ENCODE measurements around the gene KCNK3. TPM values are rescaled to one million over a fixed set of nuclear protein-coding genes. Genes with fewer than 3 reads are reported as not detected.
"Not testable (repeated sequence)": the region's sequence is repeated elsewhere in the genome, so short reads cannot be mapped to it uniquely, and the experiment has no call there.

Gene KCNK3
- total RNA-seq, 1 experiment from 2014 or later = not detected

DNA sequence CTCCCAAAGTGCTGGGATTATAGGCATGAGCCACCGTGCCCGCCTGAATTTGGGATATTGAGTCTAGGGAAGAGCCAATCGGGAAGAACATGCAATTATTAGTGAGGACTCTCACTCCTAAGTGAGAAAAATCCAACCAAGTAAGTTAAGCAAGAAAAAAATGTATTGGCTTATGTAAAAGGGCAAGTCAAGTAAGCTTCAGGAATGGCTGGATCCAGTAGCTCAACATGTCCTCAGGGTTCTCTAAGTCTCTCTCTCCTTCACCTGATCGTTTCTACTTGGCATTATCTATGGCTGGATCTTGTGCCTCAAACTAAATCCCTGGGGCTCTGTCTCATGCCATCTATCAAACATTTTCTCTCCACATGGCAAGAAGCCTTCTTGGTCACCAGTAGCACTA lies 35.3 kb upstream of the KCNK3 start:
- no peak for DNase-seq (ENCODE audit: low read depth, low spot score)
- in situ Hi-C loops (cut with HindIII; ENCODE audit: low pct_unique_long_range_greater_than_20kb, low sequenced_read_pairs) = no loop called here

DNA sequence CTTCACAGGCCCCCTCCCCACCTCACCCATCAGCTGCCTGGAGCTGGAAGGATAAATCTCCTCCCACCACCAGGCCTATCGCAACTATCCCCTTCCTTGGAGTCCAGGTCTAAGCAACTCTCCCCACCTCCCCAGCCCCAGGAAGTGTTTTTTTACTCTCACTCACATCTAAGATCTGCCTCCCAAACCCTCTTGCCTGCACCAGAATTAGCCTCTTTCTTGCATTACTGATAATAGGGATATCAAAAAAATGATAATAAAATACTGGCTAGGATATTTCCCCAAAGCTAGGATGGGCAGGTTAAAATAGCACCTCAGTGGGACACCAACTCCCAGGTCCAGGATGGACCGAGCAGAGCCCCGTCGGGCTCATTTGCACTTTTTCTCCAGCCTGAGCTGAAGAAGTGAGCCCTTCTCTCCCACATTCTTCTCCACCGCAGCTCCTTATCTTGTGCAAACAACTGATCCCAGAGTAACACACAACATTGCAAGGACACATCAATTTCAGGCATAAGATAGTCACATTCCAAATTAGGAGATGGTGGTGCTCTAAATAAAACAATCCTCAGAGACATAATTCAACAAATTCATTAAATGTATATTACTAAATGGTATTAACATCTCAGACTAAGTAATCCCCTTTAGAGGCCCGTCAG lies 33.7 kb upstream of the KCNK3 start:
- in situ Hi-C loops (cut with HindIII; ENCODE audit: low pct_unique_long_range_greater_than_20kb, low sequenced_read_pairs) = no loop called here
- DNase-seq (ENCODE audit: low read depth, low spot score) = no peak

DNA sequence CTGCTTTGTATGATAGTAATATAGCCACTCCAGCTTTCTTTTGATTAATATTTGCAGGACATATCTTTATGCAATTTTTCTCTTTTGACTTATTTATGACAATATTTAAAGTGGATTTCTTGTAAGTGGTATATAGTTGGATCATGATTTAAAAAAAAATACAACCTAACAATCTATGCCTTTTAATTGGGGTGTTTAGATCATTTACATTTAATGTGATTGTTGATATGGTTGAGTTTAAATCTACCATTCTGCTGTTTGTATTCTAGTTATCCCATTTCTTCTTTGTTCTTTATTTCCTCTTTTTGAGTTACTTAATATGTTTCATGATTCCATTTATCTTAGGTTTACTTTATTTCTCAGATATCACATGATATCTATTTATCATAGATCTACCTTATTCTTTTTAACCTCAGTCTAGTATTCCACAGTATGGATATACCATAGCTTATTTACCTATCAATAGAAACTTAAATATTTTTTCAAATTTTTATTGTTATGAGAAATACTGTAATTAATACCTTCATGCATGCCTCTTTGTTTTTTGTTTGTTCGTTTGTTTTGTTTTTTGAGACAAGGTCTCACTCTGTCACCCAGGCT lies 32.1 kb upstream of the KCNK3 start:
- in situ Hi-C loops (cut with HindIII; ENCODE audit: low pct_unique_long_range_greater_than_20kb, low sequenced_read_pairs) = no loop called here
- DNase-seq (ENCODE audit: low read depth, low spot score) = no peak

DNA sequence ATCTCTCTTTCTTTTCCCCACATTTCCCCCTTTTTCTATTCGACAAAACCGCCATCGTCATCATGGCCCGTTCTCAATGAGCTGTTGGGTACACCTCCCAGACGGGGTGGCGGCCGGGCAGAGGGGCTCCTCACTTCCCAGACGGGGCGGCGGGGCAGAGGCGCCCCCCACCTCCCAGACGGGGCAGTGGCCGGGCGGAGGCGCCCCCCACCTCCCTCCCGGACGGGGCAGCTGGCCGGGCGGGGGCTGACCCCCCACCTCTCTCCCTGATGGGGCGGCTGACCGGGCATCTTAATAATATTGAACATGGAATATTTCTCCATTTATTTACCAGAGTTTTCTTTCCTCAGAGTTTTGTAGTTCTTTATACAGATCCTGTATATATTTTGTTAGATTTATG lies 27.2 kb upstream of the KCNK3 start:
- DNase-seq (ENCODE audit: low read depth, low spot score); in situ Hi-C loops (cut with HindIII; ENCODE audit: low pct_unique_long_range_greater_than_20kb, low sequenced_read_pairs): not testable (repeated sequence)

DNA sequence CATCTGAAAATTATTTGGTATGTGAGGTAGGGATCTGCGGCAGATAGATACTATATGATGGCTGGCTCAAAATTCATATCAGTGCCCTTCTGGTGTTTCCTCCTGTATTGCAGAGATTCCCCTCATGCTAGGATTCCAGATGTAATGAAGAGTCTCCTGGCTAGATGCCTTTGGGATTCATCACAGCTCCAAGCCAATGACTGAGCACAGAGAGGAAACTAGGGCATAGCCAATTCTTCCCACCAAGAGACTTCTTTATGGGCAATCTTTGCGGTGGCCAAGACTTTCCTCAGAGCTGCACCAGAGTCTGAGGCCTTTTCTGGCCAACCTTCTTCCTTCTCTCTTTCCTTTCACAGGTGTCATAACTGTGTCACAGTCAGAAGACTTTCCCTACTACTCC lies 25.9 kb upstream of the KCNK3 start:
- in situ Hi-C loops (cut with HindIII; ENCODE audit: low pct_unique_long_range_greater_than_20kb, low sequenced_read_pairs) = no loop called here
- DNase-seq (ENCODE audit: low read depth, low spot score) = no peak

- in situ Hi-C loops (cut with HindIII; ENCODE audit: low pct_unique_long_range_greater_than_20kb, low sequenced_read_pairs) = no loop called here
- no peak for DNase-seq (ENCODE audit: low read depth, low spot score)
Observed at GRCh38 chr2:26668041-26668440, 24.5 kb upstream of the KCNK3 start.

DNA sequence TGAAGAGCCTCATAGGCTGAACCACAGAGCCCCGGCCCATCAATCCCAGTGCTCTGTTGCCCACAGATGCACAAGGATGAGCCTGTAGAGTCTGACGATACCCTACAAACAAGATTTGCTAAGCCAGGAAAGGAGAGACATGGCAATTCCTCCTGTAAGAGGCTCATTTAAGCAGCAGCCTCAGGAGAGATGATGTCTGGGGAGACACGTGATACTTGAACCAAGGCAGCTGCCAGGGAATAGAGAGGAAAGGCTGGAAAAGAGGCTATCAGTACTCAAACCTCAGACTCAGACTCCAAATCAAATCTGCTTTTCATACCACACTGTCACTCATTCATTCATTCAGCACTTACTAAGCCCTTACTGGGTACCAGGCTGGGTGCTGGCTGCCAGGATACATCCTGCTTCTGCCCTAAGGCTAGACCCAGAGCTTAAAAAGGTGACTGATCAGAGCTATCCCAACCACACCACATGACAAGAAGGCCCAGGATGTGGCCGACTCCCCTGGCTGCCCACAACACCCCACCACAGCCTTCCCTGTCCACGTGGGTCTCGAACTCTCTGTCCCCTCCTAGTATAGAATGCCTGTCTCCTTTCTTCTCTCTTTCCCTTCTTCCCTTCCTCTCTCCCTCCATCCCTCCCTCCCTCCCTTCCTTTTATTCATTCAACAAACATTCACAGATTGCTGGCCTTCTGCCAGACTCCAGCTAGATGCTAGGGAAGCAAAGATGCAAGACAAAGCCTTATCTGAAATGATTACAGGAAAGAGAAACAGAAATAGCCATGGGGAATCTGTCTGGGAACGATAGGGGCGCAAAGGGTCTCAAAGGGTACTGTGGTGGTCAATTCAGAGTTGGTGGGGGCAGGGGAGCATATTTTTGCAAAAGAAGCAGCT lies 23.4 kb upstream of the KCNK3 start:
- in situ Hi-C loops (cut with HindIII; ENCODE audit: low pct_unique_long_range_greater_than_20kb, low sequenced_read_pairs) = no loop called here
- DNase-seq (ENCODE audit: low read depth, low spot score) = no peak

GRCh38 chr2:26670171-26670570 lies 22.4 kb upstream of the KCNK3 start:
- DNase-seq (ENCODE audit: low read depth, low spot score) = no peak
- in situ Hi-C loops (cut with HindIII; ENCODE audit: low pct_unique_long_range_greater_than_20kb, low sequenced_read_pairs) = no loop called here

- in situ Hi-C loops (cut with HindIII; ENCODE audit: low pct_unique_long_range_greater_than_20kb, low sequenced_read_pairs) = no loop called here
- no peak for DNase-seq (ENCODE audit: low read depth, low spot score)
Observed at GRCh38 chr2:26670931-26671460, 21.5 kb upstream of the KCNK3 start.

DNA sequence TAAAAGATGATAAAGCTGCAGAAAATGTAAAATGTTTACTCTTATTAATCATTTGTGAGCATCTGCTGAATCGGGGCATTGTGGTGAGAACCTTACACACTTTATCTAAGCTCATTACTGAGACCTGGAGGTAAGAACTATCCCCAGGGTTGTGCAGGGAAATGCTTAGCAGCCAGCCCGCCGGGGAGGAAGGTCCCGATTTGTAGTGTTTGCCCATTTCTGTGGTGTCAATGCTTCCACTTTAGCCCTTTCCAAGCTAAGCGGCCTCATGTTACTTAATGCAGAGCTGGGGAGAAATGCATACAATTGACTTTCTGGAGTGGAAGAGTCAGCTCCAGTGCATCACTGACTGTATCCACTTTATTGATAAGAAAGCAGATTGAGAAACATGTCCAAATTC lies 20.8 kb upstream of the KCNK3 start:
- no peak for DNase-seq (ENCODE audit: low read depth, low spot score)
- in situ Hi-C loops (cut with HindIII; ENCODE audit: low pct_unique_long_range_greater_than_20kb, low sequenced_read_pairs) = no loop called here

DNA sequence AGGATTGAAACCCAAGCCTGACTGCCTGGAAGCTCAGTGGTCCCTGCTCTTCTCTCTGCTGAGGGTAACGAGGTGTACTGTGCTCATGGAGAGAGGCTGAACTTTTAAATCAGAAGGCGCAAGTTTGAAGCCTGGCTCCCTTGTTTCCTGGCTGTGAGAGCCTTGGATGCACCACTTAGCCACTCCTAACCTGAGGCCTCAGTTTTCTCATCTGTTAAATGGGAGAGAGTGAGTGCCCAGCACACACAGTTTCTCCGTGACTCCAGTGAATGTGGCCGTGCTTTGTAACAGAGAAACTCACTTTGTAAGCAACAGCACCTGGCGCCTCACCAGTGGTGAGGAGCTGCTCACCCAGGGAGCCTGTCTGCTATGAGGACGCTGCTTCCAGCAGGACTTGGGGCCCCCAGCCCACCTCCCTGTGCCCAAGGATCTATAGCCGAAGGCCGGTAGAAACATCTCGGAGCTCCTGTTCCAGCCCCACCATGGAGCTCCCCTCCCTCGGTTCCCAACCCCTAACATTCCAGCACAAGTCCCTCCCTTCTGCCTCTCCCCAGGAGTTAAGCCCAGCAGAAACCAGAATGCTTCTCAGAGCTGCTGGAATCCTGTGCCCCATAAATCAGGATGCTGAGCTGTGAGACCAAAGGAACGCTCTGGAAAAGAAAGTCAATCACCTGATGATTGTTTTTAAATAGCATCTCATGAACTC lies 20.3 kb upstream of the KCNK3 start:
- in situ Hi-C loops (cut with HindIII; ENCODE audit: low pct_unique_long_range_greater_than_20kb, low sequenced_read_pairs) = no loop called here
- no peak for DNase-seq (ENCODE audit: low read depth, low spot score)

- no peak for DNase-seq (ENCODE audit: low read depth, low spot score)
- in situ Hi-C loops (cut with HindIII; ENCODE audit: low pct_unique_long_range_greater_than_20kb, low sequenced_read_pairs) = no loop called here
Observed at GRCh38 chr2:26672818-26673393, 19.6 kb upstream of the KCNK3 start.

DNA sequence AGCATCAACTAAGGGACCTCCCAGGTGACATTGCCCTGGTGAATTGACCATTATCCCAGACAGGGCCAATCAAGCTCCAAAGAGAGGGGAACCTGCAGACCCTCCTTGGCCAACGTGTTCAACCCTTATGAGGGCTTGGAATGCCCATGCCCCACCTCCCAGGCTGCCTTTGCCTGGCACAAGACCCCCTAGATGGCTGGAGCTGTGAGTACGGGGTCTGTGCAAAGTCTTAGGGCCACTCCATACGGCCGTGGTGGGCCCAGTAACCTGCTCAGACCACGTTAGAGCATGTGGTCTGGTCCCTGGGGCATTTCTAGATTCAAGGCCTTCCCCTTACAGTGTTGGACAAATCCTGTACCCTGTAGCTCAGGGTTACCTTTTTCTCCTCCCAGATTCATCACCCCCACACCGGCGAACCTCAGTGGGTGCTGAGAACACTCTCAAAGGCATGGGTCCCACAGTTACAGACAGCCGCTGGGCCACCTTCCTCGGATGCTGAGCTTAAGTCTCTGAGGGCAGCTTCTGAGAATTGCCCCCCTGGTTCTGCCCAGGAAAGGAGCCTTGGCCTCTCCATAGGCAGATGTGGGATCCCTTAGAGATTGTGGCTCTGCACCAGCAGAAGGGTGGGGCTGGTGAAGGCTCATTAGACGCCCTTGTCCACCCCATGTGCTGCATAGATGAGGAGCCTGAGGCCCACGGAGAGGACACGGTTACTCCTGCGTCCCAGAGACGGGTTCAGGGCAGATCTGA lies 18.3 kb upstream of the KCNK3 start:
- DNase-seq (ENCODE audit: low read depth, low spot score) = no peak
- in situ Hi-C loops (cut with HindIII; ENCODE audit: low pct_unique_long_range_greater_than_20kb, low sequenced_read_pairs) = no loop called here

DNA sequence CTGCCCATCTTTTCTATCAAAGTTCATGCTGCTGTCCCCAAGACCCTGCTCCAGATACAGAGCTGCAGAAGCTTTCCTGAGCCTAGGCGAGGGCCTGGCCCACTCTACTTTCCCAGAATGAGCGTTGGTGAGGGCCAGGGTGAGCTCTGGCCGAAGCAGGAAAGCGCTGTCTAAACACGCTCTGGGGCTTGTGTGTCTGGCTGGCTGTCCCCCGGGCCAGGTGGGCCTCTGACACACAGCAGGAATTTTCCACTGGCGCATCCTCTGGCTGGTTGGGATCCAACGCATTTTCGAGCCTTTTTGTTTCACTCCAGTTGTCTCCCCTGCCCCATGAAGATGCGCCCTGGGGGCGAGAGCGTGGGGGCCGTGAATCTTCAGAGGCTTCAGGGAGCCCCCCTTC lies 17.8 kb upstream of the KCNK3 start:
- DNase-seq (ENCODE audit: low read depth, low spot score) = no peak
- in situ Hi-C loops (cut with HindIII; ENCODE audit: low pct_unique_long_range_greater_than_20kb, low sequenced_read_pairs) = no loop called here

DNA sequence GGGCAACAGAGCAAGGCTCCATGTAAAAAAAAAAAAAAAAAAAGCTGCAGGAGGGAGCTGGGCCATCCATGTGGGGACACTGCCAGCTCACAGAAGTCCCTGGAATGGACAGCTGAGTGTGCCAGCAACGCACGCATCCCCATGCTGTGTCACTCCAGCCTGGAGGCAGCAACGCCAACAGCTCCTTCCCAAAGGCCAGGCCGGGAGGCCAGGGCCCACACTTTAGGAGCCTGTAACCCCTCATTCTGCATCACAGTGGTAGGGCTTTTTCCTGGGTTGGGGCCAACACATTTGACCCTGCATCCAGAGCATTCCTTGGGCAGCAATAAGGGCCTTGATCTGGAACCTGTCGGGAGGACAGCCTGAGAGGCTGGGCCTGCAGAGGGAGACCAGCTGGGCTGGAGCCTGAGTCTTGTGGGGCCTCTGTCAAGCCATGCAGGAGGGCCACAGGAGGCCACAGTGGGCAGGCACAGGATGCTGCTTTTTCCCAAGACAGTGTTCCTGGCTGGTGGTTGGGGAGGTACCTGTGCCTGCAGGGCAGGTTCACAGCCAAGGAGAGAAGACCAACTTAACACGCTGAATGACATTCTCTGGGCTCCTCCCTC lies 16.8 kb upstream of the KCNK3 start:
- no peak for DNase-seq (ENCODE audit: low read depth, low spot score)
- in situ Hi-C loops (cut with HindIII; ENCODE audit: low pct_unique_long_range_greater_than_20kb, low sequenced_read_pairs) = no loop called here

DNA sequence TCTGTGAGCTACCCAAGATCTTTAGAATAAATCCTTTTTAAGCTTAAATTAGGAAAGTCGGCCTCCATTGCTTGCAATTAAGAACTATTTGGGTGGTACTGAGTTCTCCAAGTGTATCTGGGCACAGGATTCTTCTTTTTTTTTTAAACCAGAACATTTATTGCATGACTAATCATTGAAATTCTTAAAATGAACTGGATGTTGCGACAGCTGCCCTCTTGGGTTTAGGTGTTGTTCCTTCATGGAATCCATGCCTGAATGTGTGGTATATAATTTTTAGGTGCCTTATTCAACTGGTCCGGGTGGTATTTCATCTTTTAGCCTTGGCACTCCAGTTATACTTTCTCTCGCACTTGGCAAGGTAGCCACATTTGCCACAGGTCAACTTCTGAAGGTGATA lies 14.5 kb upstream of the KCNK3 start:
- no peak for DNase-seq (ENCODE audit: low read depth, low spot score)
- in situ Hi-C loops (cut with HindIII; ENCODE audit: low pct_unique_long_range_greater_than_20kb, low sequenced_read_pairs) = no loop called here

DNA sequence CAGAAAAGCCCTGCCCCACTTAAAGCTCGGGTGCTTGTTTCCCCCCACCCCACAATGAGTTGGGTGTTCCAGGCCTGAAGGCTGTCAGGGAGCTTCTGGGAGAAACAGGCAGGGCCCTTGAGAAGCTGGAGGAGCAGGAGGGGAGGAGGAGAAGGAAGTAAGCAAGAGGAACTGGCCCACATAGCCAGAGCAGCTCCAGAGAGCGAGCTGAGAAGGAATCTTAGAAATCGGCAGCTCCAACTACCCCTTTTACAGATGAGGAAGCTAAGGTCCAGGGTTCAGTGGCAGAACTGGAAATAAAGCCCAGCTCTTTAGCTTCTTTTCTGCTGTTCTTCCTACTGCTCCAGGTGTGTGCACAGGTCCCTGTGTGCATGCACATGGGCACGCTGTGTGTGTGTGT lies 12.7 kb upstream of the KCNK3 start:
- DNase-seq (ENCODE audit: low read depth, low spot score) = no peak
- in situ Hi-C loops (cut with HindIII; ENCODE audit: low pct_unique_long_range_greater_than_20kb, low sequenced_read_pairs) = no loop called here

Measured in SK-MEL-5 (cell line).